A549 (cell line): ENCODE results near the gene USP3.

Experiments used
- CHD4 ChIP-seq: fragments of 200-600 bp; sonication (generic); IDR thresholded peaks from 2 replicates; pipeline ENCODE4 v1.6.1; 2016; ENCODE audit warnings: antibody characterized with exemption, mild to moderate bottlenecking, borderline replicate concordance
- TF ChIP-seq, protein P1 (sequence below): fragments of >200 bp; sonication (Bioruptor Twin); formaldehyde crosslinking; IDR thresholded peaks from 3 replicates; pipeline ENCODE4 v1.5.1; 2016
- TF ChIP-seq, protein P2 (sequence below): fragments of >200 bp; sonication (Bioruptor Twin); formaldehyde crosslinking; IDR thresholded peaks from 3 replicates; pipeline ENCODE4 v1.6.1; 2016

DNA sequence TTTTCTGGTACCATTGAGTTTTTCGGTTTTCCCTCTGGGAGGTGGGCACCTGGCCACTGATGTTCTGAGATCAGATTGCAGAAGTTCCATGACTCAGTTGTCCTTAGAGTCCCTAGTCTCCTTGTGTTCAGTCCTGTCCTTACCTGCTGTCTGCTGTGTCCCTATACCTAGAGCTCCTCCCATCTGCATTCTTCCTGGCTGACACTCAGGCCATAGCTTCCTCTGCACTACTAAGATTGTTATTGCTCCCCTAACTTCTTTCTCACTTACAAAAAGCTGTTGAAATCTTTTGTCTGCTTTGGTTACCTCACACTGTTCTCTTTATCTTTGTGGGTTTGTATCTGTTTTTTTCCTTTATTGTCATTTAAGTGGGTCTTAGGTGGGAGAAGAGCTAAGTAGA lies 13.2 kb downstream of the USP3 start:
- TF ChIP-seq, protein P1, sequence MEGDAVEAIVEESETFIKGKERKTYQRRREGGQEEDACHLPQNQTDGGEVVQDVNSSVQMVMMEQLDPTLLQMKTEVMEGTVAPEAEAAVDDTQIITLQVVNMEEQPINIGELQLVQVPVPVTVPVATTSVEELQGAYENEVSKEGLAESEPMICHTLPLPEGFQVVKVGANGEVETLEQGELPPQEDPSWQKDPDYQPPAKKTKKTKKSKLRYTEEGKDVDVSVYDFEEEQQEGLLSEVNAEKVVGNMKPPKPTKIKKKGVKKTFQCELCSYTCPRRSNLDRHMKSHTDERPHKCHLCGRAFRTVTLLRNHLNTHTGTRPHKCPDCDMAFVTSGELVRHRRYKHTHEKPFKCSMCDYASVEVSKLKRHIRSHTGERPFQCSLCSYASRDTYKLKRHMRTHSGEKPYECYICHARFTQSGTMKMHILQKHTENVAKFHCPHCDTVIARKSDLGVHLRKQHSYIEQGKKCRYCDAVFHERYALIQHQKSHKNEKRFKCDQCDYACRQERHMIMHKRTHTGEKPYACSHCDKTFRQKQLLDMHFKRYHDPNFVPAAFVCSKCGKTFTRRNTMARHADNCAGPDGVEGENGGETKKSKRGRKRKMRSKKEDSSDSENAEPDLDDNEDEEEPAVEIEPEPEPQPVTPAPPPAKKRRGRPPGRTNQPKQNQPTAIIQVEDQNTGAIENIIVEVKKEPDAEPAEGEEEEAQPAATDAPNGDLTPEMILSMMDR = no peak
- TF ChIP-seq CHD4 = no peak
- TF ChIP-seq, protein P2, sequence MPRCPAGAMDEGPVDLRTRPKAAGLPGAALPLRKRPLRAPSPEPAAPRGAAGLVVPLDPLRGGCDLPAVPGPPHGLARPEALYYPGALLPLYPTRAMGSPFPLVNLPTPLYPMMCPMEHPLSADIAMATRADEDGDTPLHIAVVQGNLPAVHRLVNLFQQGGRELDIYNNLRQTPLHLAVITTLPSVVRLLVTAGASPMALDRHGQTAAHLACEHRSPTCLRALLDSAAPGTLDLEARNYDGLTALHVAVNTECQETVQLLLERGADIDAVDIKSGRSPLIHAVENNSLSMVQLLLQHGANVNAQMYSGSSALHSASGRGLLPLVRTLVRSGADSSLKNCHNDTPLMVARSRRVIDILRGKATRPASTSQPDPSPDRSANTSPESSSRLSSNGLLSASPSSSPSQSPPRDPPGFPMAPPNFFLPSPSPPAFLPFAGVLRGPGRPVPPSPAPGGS = no peak
